ENCODE results near the gene ZC3H6. TPM values are rescaled to one million over a fixed set of nuclear protein-coding genes. Genes with fewer than 3 reads are reported as not detected.

Gene ZC3H6
- total and polyA plus RNA-seq, 4 donors = 1.1 to 15.5 (median 6.6) TPM

DNA sequence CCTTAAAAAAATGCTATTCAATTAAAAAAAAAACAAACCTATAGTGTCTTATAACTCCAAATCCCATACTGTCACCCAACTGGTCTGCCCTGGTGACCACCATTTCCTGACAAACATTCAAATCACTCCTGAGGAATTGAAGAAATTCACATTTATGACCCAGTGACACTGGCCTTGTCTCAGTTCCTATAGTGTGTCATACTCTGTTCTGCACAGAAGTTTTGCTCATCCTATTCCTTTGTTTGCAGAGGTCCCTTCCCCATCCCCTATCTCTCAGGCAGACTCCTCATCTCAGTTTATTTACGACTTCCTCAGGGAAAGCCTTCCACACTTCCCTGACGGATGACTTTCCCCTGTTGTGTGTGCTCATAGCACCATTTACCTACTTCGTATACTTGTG is 14.7 kb downstream of the ZC3H6 start:
- ATAC-seq (ENCODE audit: insufficient read depth, low FRiP score) = no peak
- no peak overlapping the region for H3K9ac ChIP-seq (ENCODE audit: insufficient read depth in 1 of 2, low read length in 2 of 2)
- H3K27me3 ChIP-seq (ENCODE audit: control insufficient read depth in 3 of 3, insufficient read depth in 3 of 3, low read length in 2 of 3) = no peaks in the 10 kb centered on the region
- H3K27ac ChIP-seq (ENCODE audit: low read depth in 1 of 2, low read length in 1 of 2) = no peak overlapping the region
- no peak overlapping the region for H3K4me3 ChIP-seq
- H3K36me3 ChIP-seq (ENCODE audit: control insufficient read depth in 4 of 4, insufficient read depth in 4 of 4, low read length in 4 of 4) = no peaks in the 10 kb centered on the region
- no peaks in the 10 kb centered on the region for H3K9me3 ChIP-seq (ENCODE audit: control insufficient read depth in 4 of 4, insufficient read depth in 3 of 4, low read length in 3 of 4)
- H3K4me1 ChIP-seq (ENCODE audit: control insufficient read depth in 5 of 5, insufficient read depth in 5 of 5, low read length in 5 of 5) = peaks cover 0 to under 1% (median 0%) of the 10 kb centered on the region in 5 donors
- no peak for DNase-seq
- 72 to 83% methylated on average over 3 of the region's 3 CpGs for WGBS, 2 donors
- TF ChIP-seq, protein P1, sequence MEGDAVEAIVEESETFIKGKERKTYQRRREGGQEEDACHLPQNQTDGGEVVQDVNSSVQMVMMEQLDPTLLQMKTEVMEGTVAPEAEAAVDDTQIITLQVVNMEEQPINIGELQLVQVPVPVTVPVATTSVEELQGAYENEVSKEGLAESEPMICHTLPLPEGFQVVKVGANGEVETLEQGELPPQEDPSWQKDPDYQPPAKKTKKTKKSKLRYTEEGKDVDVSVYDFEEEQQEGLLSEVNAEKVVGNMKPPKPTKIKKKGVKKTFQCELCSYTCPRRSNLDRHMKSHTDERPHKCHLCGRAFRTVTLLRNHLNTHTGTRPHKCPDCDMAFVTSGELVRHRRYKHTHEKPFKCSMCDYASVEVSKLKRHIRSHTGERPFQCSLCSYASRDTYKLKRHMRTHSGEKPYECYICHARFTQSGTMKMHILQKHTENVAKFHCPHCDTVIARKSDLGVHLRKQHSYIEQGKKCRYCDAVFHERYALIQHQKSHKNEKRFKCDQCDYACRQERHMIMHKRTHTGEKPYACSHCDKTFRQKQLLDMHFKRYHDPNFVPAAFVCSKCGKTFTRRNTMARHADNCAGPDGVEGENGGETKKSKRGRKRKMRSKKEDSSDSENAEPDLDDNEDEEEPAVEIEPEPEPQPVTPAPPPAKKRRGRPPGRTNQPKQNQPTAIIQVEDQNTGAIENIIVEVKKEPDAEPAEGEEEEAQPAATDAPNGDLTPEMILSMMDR (IDR thresholded peaks at IDR 0.05; ENCODE audit: control extremely low read depth, extremely low read depth) = no peak

DNA sequence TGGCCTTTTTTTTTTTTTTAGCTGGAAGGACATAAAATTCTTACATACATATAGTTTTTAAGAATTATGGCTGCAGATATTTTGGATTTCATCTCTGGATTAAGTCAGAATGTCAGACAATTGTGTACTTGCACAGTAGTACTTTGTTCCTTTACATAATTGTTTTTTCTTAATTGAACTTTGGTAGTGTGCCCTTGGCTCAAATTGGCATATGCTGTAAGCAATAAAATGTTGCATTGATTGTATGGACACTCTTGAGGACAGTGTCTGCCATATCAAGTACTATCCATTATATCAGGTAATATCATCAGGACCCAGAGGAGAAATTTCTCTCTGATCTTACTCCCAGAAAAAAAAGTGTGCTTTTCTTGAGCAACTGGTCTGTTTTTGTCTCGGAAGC is 15.3 kb downstream of the ZC3H6 start:
- Histone ChIP-seq H3K9me3 (ENCODE audit: control insufficient read depth in 4 of 4, insufficient read depth in 3 of 4, low read length in 3 of 4) (no peaks in the 10 kb centered on the region), H3K27me3 (ENCODE audit: control insufficient read depth in 3 of 3, insufficient read depth in 3 of 3, low read length in 2 of 3) (no peaks in the 10 kb centered on the region), H3K36me3 (ENCODE audit: control insufficient read depth in 4 of 4, insufficient read depth in 4 of 4, low read length in 4 of 4) (no peaks in the 10 kb centered on the region), H3K9ac (ENCODE audit: insufficient read depth in 1 of 2, low read length in 2 of 2) (no peak overlapping the region), H3K27ac (ENCODE audit: low read depth in 1 of 2, low read length in 1 of 2) (no peak overlapping the region), H3K4me3 (no peak overlapping the region), H3K4me1 (ENCODE audit: control insufficient read depth in 5 of 5, insufficient read depth in 5 of 5, low read length in 5 of 5) (peaks cover 0 to 6% (median 0%) of the 10 kb centered on the region in 5 donors)
- DNase-seq = no peak
- TF ChIP-seq, protein P1 (IDR thresholded peaks at IDR 0.05; ENCODE audit: control extremely low read depth, extremely low read depth) = no peak
- 39 to 88% methylated on average over 1 of the region's 1 CpG for WGBS, 2 donors
- ATAC-seq (ENCODE audit: insufficient read depth, low FRiP score) = no peak

DNA sequence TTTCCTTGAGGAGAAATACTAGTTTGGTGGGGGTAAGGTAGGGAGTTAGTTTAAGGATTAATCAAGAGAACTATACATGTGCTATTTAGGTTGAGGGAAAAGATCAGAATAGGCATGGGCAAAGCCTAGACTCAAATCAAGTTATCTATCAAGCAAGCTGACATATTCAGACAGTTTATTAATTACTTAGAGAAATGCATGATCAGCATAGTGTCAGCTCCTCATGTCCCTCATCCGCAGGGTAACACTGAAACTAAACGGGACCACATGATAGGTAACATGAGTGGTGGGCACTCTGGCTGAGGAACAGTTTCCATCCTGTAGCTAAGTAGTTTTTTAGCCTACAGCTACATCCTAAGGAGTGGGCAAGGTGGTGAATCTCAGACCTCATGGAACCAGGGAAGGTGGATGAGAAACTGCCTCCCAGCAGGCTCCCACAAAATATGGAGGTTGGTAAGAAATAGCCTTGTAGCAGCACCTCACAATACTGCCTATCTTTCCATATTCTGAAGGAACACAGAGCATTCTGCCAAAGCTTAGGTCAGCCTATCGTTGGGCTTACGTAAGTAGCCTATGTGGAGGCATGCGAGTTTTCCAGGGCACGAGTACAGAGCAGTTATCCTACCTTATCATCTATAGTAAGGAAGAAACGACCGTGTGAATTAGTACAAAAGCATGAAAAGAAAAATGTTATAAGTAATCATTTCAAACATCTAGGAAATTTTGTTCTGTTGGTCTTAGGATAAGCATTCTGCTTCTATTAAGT is 18.4 kb downstream of the ZC3H6 start:
- Histone ChIP-seq H3K4me3 (no peak overlapping the region), H3K36me3 (ENCODE audit: control insufficient read depth in 4 of 4, insufficient read depth in 4 of 4, low read length in 4 of 4) (no peaks in the 10 kb centered on the region), H3K9me3 (ENCODE audit: control insufficient read depth in 4 of 4, insufficient read depth in 3 of 4, low read length in 3 of 4) (no peaks in the 10 kb centered on the region), H3K9ac (ENCODE audit: insufficient read depth in 1 of 2, low read length in 2 of 2) (no peak overlapping the region), H3K27ac (ENCODE audit: low read depth in 1 of 2, low read length in 1 of 2) (no peak overlapping the region), H3K4me1 (ENCODE audit: control insufficient read depth in 5 of 5, insufficient read depth in 5 of 5, low read length in 5 of 5) (peaks cover 0 to 7% (median 0%) of the 10 kb centered on the region in 5 donors), H3K27me3 (ENCODE audit: control insufficient read depth in 3 of 3, insufficient read depth in 3 of 3, low read length in 2 of 3) (no peaks in the 10 kb centered on the region)
- WGBS, 2 donors = 93 to 94% methylated on average over 8 of the region's 8 CpGs
- DNase-seq = no peak
- ATAC-seq (ENCODE audit: insufficient read depth, low FRiP score) = no peak
- TF ChIP-seq, protein P1 (IDR thresholded peaks at IDR 0.05; ENCODE audit: control extremely low read depth, extremely low read depth) = no peak

Data from lung (tissue), 12 donors.